Adipocyte (in vitro differentiated cells): ENCODE results near the gene DGCR8.

Experiments used
- DNase-seq: peaks from one replicate; pipeline ENCODE4 v3.0.0-alpha.2; 2015; ENCODE audit warnings: low read depth
- H3K27me3 ChIP-seq: replicated peaks from 2 replicates; pipeline ENCODE4 v1.7.0; 2013; ENCODE audit warnings: mild to moderate bottlenecking, low read length, moderate library complexity; ENCODE audit not compliant: control insufficient read depth, insufficient read depth
- H3K36me3 ChIP-seq: 2 replicates; pipeline ENCODE4 v1.7.0; 2013; ENCODE audit warnings: low read length, mild to moderate bottlenecking, moderate library complexity; ENCODE audit not compliant: control insufficient read depth, insufficient read depth, severe bottlenecking
- H3K4me1 ChIP-seq: 2 replicates; pipeline ENCODE4 v1.7.0; 2013; ENCODE audit warnings: mild to moderate bottlenecking, low read length, moderate library complexity; ENCODE audit not compliant: control insufficient read depth, insufficient read depth
- H3K4me3 ChIP-seq: 2 replicates; pipeline ENCODE4 v1.7.0; 2013; ENCODE audit warnings: mild to moderate bottlenecking, low read length, moderate library complexity
- H3K9ac ChIP-seq: 2 replicates; pipeline ENCODE4 v1.7.0; 2013; ENCODE audit warnings: mild to moderate bottlenecking, low read length, moderate library complexity
- H3K9me3 ChIP-seq: 2 replicates; pipeline ENCODE4 v1.7.0; 2013; ENCODE audit warnings: mild to moderate bottlenecking, low read length, moderate library complexity; ENCODE audit not compliant: control insufficient read depth

The DGCR8 gene

DNA sequence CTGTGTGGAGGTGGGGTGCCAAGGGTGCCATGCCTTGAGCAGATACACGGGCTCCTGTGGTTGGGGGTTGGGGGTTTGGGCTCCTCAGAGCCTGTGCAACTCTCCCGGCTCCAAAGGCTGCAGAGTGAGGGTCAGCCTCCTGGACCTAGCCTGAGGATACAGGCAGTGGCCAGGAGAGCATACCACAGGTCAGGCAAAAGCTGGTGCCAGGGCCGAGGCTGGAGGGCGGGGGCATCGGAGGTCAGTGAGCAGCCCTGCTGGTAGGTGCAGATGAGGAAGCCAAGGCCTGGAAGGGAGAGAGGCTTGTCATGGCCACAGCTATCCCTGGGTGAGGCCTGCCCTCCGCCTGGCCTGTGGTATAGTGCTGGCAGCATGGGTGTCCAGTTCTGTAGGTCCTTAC, 25.6 kb upstream of the DGCR8 start:
- no peak overlapping the region for H3K9ac ChIP-seq
- H3K4me1 ChIP-seq: no peaks in the 10 kb centered on the region
- H3K36me3 ChIP-seq: peaks cover 78% of the 10 kb centered on the region
- no peak for DNase-seq
- H3K4me3 ChIP-seq: no peak overlapping the region
- no peaks in the 10 kb centered on the region for H3K27me3 ChIP-seq
- H3K9me3 ChIP-seq: no peaks in the 10 kb centered on the region

- Histone ChIP-seq H3K4me3 (no peak overlapping the region), H3K4me1 (no peaks in the 10 kb centered on the region), H3K9ac (no peak overlapping the region), H3K36me3 (peaks cover 79% of the 10 kb centered on the region), H3K9me3 (no peaks in the 10 kb centered on the region), H3K27me3 (no peaks in the 10 kb centered on the region)
- DNase-seq: no peak
Observed at GRCh38 chr22:20055144-20055543, 24.9 kb upstream of the DGCR8 start.

DNA sequence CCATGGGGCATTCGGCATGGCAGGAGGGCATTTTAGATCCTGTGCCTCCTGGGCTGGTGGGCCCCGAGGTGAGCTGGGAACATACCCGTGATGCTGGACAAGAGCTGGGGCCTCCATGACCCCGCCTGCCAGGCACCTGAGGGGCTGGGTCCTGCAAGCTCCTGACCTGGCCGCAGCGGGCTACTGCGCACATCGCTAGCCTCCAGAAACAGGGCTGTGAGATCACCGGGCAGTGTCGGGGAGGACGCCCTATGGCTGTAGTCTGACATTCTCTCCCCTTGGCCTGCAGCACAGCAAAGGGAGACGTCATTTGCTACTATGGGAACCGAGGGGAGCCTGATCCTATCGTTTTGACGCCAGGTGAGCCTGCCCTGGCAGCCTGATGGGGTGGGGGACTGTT, 24.4 kb upstream of the DGCR8 start:
- Histone ChIP-seq H3K9me3 (no peaks in the 10 kb centered on the region), H3K4me1 (no peaks in the 10 kb centered on the region), H3K36me3 (peaks cover 83% of the 10 kb centered on the region), H3K4me3 (no peak overlapping the region), H3K9ac (no peak overlapping the region), H3K27me3 (no peaks in the 10 kb centered on the region)
- no peak for DNase-seq

- no peak for DNase-seq
- H3K9me3 ChIP-seq: no peaks in the 10 kb centered on the region
- no peaks in the 10 kb centered on the region for H3K27me3 ChIP-seq
- no peak overlapping the region for H3K9ac ChIP-seq
- H3K4me1 ChIP-seq: no peaks in the 10 kb centered on the region
- H3K4me3 ChIP-seq: no peak overlapping the region
- H3K36me3 ChIP-seq: peaks cover 87% of the 10 kb centered on the region
Observed at GRCh38 chr22:20056161-20056560, 23.9 kb upstream of the DGCR8 start.

- H3K4me3 ChIP-seq: no peak overlapping the region
- H3K4me1 ChIP-seq: no peaks in the 10 kb centered on the region
- no peak for DNase-seq
- peaks cover 87% of the 10 kb centered on the region for H3K36me3 ChIP-seq
- no peaks in the 10 kb centered on the region for H3K27me3 ChIP-seq
- H3K9ac ChIP-seq: no peak overlapping the region
- no peaks in the 10 kb centered on the region for H3K9me3 ChIP-seq
Observed at GRCh38 chr22:20056696-20057386, 23.2 kb upstream of the DGCR8 start.

DNA sequence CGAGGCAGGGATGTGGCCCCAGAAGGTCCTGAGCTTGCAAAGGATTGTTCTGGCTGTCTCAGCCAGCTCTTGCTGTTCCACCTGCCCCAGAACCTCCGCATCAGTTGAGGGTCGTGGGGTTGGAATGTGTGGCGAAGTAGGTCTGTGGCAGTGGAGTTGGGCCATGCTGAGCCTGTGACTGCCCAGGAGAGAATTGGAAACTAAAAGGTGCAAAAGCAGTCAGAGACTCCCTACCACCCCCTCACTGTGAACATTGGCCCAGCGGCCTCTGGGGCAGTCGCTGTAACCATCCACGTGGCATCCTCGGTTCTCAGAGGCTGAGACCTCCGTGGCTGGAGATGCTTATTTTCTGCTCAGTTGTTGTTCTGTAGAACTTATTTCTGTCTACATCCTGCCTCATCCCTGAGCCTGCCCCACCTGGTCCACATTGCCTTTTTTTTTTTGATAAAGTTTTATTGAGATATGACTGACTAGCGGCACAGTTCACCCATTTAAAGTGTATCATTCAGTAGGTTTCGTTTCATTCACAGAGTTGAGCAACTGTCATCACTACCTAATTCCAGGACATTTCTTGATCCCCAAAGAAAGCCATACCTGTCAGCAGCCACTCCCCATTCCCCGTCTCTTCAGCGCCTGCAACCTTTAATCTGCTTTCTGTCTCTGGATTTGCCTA, 22.3 kb upstream of the DGCR8 start:
- Histone ChIP-seq H3K27me3 (no peaks in the 10 kb centered on the region), H3K36me3 (peaks cover 86% of the 10 kb centered on the region), H3K4me3 (no peak overlapping the region), H3K4me1 (no peaks in the 10 kb centered on the region), H3K9ac (no peak overlapping the region), H3K9me3 (no peaks in the 10 kb centered on the region)
- no peak for DNase-seq

DNA sequence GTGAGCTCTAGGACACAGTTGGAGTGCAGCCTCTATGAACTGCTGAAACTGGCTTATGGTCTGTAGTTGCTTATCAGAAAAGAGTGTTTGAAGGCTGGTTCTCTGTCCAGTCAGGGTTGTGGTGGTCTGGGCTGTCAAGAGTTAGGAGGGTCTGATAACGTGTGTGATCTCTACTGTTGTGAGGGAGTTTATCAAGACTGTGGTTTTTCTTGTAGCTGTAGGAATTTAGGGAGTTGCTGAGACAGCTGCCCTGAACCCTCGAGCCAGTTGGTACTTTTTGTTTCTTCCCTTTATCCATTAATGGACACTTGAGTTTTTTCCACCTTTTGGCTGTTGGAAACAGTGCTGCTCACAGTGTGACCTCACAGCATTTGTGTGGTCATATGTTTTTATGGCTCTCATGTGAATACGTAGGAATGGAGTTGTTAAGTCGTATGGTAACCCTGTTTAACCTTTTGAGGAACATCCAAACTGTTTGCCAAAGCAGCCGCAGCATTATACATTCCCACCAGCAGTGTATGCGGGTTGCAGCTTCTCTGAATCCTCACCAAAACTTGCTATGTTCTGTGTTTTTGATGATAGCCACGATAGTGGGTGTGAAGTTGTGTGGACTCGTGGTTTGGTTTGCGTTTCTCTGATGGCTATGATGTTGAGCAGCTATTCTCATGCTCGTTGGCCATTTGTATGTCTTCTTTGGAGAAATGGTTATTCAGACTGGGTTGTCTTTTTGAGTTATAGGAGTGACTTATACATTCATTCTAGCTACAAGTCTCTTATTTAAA, 20.9 kb upstream of the DGCR8 start:
- Histone ChIP-seq H3K36me3 (peaks cover 84% of the 10 kb centered on the region), H3K4me3 (no peak overlapping the region), H3K27me3 (no peaks in the 10 kb centered on the region), H3K4me1 (no peaks in the 10 kb centered on the region), H3K9me3 (no peaks in the 10 kb centered on the region), H3K9ac (no peak overlapping the region)
- DNase-seq: no peak

DNA sequence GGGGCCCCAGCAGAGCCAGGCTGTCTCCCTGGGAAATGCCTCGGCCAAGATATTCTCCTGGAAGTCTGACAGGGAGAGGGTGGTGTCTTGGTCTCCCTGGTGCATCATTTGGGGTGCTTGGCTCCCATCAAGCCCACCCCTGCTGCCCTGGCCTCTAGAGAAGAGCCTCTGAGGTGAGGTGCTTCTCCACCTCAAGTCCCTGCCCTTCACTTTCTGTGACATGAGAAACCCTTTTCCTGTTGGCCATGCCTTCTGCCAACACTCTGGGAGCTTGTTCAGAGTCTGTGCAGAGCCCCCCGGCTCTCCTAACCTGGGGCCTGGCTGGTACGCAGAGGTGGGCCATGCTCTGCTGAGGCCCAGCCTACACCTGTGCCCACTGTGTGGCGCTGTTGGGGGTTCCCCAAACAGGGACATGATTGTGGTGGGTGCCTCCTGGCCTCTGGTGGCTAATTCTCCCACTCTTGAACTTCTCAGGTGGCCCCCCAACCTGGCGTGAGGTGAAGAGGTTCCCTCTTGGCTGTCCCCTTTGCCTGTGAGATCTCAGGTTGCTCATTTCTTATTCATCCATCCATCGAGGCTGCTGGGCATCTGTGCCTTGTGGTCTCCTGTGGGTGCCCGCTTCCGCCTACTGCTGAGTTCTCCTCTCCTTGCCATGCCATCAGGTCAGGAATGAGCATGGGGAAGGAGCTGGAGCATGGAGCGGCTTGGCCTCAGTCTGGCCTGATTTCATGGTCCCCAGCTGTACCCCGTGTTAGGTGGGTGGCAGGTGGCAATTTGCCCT, 19.2 kb upstream of the DGCR8 start:
- H3K9ac ChIP-seq: no peak overlapping the region

DNA sequence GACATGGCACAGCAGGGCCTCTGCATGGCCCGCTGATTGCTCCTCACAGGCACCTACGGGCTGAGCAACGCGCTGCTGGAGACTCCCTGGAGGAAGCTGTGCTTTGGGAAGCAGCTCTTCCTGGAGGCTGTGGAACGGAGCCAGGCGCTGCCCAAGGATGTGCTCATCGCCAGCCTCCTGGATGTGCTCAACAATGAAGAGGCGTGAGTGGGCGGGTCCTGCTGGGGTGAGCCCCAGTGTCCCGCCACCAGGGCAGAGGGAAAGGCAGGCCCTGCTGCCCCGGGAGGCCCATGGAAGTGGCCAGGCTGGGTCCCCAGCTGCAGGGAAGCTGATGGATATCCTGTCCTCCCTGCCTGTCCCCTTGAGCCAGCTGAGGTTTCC, 18.6 kb upstream of the DGCR8 start:
- Histone ChIP-seq H3K36me3 (peaks cover 74% of the 10 kb centered on the region), H3K4me1 (no peaks in the 10 kb centered on the region), H3K4me3 (no peak overlapping the region), H3K27me3 (no peaks in the 10 kb centered on the region), H3K9me3 (no peaks in the 10 kb centered on the region), H3K9ac (no peak overlapping the region)
- DNase-seq: no peak

More for the DNA sequence above, 19.2 kb upstream of the DGCR8 start:
- no peak overlapping the region for H3K4me3 ChIP-seq
- H3K4me1 ChIP-seq: no peaks in the 10 kb centered on the region
- no peak for DNase-seq
- H3K27me3 ChIP-seq: no peaks in the 10 kb centered on the region
- peaks cover 79% of the 10 kb centered on the region for H3K36me3 ChIP-seq
- H3K9me3 ChIP-seq: no peaks in the 10 kb centered on the region

DNA sequence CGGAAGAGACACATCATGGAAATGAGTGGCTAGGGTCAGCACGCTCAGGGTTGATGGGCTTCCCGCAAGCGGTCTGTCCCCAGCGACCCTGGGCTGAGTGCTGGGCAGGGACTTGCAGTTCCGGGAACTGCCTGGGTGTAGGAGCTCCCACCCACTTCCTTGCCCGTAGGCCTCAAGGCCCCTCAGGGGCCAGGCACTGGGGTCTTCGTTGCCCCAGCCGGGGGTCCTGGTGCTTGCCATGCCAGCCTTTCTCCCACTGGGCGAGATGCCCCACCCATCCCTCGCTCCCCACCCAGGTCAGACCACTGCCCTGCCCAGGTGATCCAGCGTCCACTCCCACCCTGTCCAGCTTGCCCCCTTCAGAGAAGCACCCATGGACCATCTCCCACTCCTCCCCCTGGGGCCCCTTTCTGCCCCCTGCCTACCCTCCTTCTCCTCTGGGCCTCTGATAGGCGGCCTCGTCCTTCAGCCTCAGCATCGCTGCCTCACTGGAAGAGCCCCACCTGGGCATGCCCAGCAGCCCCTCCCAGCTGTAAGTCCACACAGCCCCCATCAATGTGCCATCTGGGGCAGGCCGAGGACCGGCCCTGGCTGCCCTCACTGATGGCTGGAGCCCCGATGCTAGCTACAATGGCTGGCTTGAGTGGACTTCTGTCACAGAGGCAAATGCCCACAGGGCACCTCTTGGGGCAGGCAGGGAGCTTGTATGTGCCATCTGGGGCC, 17.8 kb upstream of the DGCR8 start:
- Histone ChIP-seq H3K9me3 (no peaks in the 10 kb centered on the region), H3K9ac (no peak overlapping the region), H3K36me3 (peaks cover 66% of the 10 kb centered on the region), H3K4me3 (no peak overlapping the region), H3K4me1 (no peaks in the 10 kb centered on the region), H3K27me3 (no peaks in the 10 kb centered on the region)
- no peak for DNase-seq
